NCI-H146 (cell line): Measurements from ENCODE around the gene ATP13A5.

Source experiments
- DNase-seq: peaks from one replicate; lab custom pipeline; 2025; lab: John Stamatoyannopoulos, UW

Gene ATP13A5

DNA sequence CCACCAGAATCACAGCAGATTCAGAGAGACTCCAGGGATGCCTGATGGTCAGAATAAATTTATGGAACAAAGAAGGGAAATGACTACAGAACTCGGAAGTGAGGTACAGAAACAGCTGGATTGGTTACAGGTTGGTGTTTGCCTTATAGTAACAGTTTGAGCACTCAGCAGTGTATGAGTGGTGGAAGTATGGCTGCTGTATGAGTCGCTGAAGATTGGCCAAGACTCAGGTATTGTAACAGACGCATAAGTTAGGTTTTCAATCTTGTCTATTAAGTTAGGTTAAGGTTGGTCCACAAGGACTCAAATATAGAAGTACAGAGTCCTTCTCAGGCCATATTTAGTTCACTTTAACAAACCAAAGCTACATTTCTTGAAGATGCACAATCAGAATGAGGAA, 33.1 kb downstream of the ATP13A5 start:
- DNase-seq, result no peak

DNA sequence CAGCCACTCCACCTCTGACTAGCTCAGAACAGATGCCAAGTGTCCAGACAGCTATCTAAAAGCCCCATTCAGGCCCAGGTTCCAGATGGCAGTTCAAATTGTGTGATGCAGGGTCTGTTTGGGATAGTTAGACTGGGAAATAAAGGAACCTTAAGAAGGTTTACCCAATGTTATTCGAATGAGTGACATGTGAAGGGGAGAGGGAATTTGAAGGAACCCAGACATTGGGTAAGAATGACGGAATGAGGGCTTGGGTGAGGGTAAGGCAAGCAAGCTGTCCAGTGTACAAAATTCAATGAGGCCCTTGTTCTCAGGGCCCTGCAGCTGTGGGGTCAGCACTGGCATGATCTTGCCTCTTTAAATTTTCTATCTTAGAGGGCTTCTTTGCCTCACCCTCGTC, 34.1 kb downstream of the ATP13A5 start:
- no peak for DNase-seq

DNA sequence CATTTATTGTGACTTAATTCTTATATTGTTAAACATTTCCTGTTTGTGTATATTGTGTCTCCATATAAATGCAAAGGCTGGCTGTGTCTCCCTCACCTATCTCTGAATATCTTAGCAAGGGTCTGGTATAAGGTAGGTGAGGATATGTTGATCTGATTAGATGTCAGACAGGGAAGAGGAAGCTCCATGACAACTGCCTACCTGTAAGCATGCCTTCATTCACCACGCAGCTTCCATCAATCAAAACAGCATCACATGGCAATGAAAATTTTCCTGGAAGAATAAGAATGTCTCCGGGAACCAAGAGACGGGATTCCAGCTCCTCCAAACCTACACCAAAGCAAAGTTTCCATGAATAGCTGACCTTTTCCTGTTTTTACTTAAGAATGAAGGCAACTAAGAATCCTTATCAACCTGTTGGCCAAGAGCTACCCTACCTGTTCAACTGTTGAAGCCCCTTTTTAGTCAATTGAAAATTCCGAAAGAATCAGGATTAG, 34.8 kb downstream of the ATP13A5 start:
- no peak for DNase-seq

DNA sequence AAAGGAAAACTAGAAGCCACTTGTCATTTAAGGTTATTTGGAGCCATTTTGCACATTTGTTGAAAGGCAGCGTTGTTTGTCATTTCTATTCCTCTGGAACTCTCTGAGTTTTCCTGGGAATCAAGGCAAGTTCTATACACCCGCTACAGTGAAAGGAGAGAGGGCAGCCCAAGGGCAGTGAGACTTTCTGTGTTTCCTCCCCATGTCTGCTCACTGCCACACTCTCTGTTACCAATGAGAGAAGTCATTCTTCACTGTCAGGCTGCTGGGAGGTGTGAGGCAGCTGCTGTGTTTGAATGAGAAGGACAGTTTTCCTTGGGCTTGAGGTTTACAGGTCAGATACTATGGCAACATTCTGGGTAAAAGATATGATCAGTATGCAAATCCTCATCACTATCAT, 36.0 kb downstream of the ATP13A5 start:
- no peak for DNase-seq

DNA sequence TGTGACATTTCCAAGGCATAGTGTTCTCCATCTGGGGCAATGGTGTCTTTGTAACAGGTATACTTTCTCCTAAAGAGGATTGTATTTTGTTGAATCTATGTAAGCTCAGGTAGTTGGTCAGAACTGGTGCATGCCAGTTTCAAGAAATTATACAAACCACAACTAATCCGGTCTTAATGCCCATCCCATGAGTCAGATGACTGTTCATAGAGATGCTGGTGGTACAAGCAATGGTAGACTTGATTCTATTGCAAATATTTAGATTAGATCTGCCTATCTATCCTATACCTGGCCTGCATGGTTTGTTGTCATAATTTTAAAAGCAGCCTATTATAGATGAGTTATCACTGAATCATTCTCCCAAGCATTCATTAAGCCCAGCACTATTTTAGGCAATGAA, 43.5 kb downstream of the ATP13A5 start:
- DNase-seq, result no peak

DNA sequence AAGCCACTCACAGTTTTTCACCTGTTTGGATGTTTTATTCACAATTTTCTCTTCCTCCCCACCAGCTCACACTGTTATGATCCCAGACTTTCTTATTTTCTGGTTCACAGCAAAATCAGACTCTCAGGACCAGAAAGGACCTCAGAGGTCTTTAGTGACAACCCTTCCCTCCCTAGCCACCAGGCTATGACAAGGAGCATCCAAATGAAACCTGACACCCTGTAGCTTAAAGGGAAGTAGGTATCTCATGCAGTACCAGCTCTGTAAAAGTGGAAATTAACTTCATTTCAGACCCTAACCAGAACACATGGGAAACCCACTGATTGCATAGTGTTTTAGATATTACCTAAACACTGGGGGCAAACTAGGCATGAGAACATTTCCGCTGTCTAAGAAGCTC, 45.3 kb downstream of the ATP13A5 start:
- no peak for DNase-seq

DNA sequence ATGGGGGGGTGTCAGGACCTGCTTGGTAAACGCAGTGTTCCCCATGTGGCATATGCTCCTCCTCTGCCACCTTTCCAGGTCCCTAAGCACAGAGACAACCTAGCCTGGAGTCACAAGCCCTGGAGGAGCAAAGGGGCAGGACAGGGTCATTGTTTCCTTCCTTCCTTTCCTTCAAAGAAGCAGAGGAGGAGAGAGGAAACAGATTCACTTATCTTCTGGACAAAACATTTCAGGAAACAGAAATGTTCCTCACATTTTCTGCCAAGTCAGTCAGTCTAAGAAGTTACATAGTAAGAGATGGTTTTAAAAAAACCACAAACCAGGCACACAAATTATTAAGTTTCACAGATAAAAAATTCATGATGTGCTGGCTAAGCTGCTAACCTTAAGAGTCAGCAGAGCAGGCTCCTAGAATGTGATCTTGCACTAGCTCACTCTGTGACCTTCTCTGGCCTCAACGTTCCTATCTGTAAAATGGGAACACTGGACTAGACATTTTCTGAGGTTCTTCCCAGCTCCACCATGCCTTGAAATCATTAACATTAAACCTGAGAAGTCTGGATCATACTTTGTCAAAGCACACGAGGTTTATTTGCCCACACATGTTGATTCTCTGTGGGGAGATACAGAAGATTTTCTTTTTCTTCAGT, 47.9 kb downstream of the ATP13A5 start:
- no peak for DNase-seq

DNA sequence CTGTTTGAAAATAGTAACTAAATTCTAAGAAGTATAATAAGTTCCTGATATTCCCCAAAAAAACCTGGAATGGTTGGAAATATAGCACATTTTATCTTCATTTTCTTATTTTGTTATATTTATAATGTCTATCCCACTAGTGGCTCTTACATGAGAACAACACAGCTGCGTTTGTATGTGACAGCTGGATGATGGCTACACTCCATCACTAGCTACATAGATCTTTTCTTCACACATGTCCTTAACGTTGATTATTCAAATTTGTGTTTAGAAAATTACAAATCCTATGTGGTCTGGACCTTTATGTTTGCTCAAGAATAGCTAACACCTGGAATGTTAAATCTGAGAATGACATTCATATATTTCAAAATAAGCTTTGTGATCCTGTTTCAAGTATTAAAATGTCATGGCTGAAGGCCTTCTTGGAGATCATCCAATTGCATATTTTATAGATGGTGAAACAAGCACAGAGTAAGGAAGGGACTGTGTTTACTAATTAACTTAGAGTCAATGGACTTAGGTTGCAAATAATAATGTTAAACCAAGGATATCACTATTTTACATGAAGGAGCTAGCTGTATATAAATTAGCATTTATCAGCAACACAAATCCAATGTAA, 60.8 kb downstream of the ATP13A5 start:
- no peak for DNase-seq

DNA sequence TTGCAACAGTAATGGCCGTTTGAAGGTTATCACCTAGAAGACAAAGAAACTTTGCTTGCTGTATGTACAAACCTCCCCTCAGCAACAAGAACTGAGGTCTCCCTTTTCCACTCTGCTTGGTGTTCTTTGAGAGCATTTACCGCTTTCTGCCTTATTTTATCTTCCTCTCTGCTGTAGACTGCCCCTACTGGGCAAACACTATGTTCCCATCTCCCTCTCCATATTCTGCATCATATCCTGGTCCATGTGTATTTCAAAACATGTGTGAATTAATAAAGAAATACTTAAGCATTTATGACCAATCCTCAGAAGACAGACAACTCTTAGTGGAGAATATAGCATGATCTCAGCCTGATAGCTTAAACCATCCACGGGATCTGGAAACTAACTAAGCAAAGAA, 64.4 kb downstream of the ATP13A5 start:
- DNase-seq, result no peak

DNA sequence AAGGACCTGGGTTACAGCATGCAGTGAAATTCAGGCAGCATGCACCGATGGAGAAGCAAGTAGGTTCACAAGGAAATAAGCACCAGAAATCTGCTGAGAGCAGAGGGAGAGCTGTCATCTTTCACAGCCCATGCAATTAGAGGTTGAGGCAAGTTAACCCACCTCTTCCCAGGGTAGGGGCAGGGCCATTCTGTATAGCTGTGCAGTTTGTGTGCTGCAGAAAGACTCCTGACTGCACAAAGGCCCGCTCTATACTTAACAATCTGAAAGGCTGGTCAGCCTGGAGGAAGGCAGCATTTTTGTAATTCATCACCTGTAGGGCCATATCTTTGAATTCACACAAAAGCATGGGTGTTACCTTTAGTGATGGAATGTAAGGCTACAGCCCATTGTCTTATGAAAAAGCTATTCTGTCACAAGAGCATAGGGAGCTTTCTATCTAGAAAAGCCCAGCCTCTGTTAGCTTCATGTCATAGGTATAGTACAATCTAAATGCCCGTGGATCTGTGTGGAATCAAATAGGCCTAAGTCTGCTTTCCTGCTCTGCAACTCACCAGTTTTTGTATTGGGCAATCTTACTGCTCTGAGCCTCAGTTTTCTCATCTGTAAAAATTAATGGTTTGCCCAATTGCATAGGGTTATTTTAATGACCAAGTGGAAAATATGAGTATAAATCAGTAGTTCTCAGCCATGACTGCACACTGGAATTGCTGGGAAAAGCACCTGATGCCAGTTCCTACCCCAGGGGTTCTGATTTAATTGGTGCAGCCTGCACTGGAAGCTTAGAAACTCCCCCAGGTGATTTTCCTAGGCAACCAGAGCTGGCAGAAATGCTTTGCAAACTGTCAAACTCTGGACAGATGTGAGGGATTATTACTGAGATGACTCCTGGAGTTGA, 65.2 kb downstream of the ATP13A5 start:
- DNase-seq, result no peak

DNA sequence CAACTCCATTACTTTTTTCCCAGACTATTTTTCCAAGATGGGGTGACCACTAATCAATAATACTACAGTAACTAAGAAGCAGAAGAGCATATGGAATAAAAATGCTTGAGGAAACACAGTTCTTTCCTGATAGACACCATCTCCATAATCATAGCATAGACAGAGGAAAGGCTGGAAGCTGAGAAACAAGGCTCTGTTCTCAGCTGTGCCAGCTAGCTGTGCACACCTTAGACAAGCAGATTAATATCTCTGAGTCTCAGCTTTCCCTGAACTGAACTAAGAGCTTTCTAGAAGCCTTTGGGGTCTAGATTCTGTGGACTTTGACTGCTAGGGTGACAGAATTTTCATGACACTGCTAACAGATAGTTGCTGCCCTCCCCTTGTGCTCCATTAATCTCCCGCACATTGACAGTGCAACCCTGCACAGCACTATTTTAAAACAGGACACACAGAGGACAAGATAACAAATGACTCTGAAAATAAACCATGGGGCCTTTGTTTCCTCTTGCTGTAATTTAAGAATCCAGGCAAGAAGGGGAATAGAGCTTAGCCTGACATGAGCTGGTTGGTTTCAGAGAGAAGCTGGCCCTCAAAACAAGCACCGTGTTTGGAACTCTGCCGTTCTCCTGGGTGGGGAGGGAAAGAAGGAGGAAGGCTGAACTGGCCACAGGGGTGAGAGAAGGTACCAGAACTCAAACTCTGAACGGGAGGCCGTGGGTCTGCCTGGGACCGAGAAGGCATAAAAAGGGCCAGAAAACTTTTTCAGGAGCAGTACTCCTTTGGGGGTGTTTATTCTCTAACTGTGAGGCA, 67.4 kb downstream of the ATP13A5 start:
- no peak for DNase-seq

DNA sequence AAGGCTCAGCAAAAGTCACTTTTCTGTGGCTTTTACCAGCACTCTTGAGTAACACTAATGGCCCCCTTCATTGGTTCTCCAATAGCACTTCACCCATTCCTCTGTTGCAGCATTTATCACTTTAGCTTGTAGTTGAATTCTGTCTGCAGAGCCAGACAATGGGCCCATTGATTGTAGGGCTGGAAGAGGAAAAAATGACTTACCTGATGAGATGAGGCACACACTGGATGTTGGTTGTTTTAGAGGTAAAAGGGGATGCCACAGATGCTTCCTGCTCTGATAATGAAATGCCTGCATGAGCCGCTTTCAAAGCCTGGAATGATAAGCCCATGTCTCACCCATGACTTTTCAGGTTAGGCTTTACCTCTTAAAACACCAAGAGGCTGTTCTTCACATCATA, 73.2 kb downstream of the ATP13A5 start:
- no peak for DNase-seq

DNA sequence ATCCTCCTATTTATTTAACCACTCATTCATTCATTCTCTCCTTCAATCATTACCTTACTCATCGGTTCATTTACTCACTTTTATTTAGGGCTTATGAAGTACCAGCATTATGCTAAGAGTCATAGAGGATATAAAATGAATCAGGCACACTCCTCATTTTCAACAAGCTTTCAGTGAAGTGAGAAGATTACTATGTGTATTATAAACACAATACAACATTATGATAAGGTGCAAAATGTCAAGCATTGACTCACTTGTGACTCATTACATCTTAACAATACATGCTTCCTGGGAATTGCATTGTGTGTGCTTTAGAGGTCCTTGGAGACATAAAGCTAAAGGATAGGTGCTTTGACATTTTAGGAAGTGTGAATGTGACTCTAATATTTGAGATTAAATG, 77.1 kb downstream of the ATP13A5 start:
- no peak for DNase-seq

DNA sequence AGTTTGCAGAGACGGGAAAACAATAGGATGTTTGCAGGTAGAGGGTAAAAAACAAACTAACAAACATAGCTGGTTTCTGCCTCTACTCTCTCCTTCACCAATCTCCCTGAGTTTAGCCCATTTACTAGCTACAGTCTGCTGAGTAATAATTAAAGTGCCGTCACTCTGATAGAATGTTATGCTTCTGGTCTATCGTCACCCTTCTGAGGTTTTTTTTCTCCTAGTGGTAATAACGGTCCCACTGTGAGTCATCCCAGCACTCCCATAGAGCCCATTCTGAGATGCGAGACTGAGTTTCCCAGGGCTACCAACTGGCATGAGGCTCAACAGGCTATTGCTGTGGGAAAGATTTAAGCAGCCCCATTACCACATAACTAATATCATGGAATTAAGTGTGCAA, 81.1 kb downstream of the ATP13A5 start:
- no peak for DNase-seq

DNA sequence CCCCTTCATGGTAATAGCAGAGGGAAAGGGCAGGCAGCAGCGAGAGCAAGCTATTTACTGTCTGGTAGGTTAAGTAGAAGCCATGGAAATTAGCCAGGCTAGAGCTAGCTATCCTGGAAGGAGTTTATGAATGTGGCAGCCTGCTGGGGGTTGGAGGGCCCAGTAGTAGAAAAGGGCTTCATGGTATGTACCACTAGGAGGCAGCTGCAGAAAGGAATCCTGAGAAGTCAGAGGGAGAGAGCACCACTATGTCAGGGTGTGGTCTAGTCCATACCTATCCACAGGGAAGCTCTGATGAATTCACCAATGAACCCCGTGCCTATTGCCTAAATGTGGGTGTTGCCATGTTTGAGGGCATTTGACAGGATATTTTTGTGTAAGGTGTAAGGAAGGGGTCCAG, 82.6 kb downstream of the ATP13A5 start:
- no peak for DNase-seq

DNA sequence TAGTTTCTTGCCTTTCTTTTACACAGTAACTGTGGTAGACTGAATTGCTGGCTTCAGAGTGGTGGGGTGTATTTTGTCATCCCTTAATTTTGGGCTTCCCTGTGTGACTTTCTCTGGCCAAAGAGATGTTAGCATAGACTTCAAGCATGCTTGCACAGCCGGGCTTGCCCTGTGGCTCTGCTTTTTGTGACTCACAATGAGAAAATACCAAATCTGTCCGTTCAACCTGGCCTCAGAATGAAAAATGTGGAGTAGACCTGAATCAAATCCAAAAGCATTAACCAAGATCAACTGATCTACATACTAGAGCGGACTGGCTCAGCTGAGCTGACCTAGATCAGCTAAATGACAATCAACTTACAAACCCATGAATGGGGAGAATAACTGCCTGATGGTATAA, 86.2 kb downstream of the ATP13A5 start:
- DNase-seq, result no peak

DNA sequence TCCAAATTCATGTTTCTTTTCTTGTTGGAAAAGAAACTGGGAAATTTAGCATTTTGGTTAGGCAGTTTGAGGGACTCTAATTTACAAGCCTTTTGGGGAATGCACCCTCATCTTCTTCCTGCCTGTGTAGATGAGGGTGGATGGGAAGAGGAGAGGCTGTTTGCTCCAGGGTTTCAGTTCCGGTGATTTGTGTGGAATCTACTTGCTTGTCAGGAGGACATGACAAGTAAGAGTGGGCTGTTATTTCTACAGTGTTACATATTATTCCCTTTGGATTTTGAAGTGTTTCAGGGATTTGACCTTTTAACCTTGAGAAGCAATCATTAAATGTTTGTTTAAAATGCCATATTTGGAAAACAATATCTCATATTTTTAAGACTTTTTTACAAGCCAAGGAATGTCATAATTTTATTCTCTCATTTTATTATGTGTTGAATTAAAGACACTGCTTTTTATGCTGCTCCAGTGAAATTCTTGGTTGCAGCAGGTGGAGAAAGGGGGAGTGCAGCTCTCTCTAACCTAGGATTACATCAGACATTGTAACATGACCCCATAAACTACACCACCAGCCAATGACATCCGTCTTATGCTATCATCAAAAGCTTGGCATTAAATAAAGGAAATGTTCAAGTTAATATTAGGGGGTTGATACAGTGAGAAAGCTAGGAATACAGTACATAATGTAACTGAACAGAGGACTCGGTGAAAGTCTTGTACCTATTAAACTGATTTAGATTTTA, 107.3 kb downstream of the ATP13A5 start:
- no peak for DNase-seq

DNA sequence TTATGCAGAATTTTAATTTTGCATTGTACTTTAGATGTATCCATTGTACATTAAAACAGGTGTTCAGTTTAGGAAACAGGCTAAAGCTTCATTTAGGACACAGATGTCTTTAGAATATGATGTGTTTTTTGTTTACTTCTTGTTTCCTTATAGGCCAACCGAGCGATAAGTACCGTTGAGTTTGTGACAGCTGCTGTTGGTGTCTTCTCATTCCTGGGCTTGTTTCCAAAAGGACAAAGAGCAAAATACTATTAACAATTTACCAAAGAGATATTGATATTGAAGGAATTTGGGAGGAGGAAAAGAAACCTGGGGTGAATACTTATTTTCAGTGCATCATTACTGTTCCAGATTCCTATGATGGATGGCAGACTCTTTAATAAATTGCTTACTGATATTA, 108.1 kb downstream of the ATP13A5 start:
- DNase-seq, result no peak

DNA sequence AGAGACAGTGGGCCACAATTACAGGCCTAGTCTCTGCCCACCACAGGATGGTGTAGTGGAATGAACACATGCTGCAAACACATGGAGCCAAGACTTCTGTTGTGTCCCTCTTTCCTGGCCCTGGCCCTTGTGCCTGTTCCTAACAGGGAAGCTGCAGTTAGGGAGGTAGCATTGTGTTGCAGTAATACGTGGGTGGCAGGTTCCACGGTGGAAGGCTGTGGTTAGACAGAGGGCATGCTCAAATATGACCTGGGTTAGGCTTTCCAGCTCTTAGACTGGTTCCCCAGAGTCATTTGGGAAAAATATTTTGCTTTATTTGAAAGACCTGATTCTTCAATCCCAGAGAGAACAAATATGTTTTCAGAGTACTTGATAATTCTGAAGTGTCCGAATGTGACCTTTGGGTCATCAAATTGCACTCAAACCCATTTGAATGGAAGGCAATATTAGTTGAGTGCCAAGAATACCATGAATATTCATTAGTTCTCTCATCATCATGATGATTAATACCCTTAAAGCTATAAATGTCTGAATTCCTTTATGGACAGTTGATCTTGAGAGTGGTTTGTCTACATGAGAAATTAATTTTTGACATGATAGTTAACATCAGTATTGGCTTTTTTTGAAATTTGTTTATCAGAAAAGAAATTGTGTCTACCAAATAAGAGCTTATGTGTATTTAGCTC, 109.1 kb downstream of the ATP13A5 start:
- DNase-seq, result no peak

DNA sequence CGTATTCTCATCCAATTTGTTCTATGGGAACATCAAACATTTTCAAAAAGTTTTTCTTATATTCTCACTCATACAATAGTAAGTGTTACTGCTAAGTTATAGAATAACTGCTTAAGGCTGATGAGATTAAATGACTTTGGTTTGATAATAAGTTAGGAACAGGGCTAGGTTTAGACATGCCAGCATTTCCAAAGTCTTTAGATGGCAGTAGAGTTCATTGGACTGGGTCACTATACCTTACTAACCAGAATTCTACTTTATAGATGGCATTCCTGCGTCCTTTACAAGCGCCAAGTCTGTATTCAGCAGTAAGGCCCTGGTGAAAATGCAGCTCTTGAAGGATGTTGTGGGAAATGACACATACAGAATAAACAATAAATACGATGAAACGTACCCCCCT, 115.8 kb downstream of the ATP13A5 start:
- no peak for DNase-seq

DNA sequence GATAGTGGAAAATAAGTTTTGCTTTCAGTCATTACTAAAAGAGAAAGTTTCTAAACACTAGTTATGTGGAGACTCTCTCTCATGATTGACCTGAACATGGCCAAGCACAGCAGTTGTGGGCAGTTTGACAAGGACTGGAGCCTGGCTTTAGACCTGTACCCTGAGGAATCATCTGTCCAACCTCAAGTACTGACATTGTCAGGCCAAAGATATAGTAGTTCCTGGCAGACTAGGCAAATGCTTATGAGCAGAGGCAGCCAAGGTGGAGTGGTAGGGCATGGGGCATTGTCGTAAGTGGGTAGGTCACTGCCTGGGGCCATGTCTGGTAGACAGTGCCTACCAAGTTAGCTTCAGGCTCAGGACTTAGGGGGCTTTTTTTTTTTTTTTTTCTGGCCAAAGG, 116.6 kb downstream of the ATP13A5 start:
- DNase-seq, result no peak
